Rectal smooth muscle tissue (tissue), 1 donor: ENCODE data around the gene MMP24.

Source experiments
- H3K27ac ChIP-seq: one replicate; pipeline ENCODE4 v1.7.0; 2013; ENCODE audit warnings: low read depth, low read length, inconsistent platforms
- H3K27me3 ChIP-seq: one replicate; pipeline ENCODE4 v1.7.0; 2013; ENCODE audit warnings: low read length; ENCODE audit not compliant: control insufficient read depth, insufficient read depth
- H3K36me3 ChIP-seq: one replicate; pipeline ENCODE4 v1.7.0; 2013; ENCODE audit warnings: low read length; ENCODE audit not compliant: control insufficient read depth, insufficient read depth
- H3K4me1 ChIP-seq: one replicate; pipeline ENCODE4 v1.7.0; 2013; ENCODE audit warnings: low read length; ENCODE audit not compliant: control insufficient read depth, insufficient read depth
- H3K4me3 ChIP-seq: one replicate; pipeline ENCODE4 v1.7.0; 2013; ENCODE audit warnings: low read length
- H3K9ac ChIP-seq: one replicate; pipeline ENCODE4 v1.7.0; 2013; ENCODE audit warnings: low read length

MMP24 gene

DNA sequence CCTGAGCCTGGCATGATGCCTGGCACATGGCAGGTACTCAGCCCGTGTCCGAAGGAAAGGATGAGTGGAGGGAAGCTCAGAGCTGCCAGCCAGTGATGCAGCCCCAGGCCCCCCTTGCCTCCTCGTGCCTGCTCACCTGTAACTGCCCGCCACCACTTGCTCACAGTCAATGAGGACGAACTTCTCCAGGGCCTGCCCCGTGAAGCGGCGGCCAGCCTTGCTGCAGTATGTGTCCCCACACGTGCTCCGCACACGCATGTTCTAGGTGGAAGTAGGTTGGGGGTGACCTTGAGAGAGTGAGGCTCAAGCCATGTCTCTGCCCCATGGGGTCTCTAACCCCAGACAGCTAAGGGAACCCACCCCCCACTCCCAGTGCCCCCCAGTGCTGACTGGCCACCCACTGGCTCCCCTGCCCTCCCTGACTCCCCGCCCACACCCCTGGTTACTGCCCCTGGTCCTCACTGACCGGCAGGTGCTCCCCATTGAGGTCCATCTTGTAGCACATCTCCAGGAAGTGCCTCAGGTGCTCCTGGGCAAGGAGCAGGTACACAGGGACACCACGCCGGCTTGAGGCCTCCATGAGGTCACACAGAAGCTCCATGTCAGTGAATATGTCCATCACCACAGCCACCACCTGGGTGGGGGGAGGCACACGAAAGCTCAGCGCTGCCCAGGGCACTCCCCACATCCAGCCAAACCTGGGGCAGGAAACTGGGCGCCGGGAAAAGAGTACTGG lies 62.0 kb downstream of the MMP24 start:
- H3K27ac ChIP-seq = no peak overlapping the region
- H3K9ac ChIP-seq = no peak overlapping the region
- H3K27me3 ChIP-seq = peaks cover under 1% of the 10 kb centered on the region
- H3K36me3 ChIP-seq = no peaks in the 10 kb centered on the region
- H3K4me1 ChIP-seq = peaks cover 7% of the 10 kb centered on the region
- no peak overlapping the region for H3K4me3 ChIP-seq

DNA sequence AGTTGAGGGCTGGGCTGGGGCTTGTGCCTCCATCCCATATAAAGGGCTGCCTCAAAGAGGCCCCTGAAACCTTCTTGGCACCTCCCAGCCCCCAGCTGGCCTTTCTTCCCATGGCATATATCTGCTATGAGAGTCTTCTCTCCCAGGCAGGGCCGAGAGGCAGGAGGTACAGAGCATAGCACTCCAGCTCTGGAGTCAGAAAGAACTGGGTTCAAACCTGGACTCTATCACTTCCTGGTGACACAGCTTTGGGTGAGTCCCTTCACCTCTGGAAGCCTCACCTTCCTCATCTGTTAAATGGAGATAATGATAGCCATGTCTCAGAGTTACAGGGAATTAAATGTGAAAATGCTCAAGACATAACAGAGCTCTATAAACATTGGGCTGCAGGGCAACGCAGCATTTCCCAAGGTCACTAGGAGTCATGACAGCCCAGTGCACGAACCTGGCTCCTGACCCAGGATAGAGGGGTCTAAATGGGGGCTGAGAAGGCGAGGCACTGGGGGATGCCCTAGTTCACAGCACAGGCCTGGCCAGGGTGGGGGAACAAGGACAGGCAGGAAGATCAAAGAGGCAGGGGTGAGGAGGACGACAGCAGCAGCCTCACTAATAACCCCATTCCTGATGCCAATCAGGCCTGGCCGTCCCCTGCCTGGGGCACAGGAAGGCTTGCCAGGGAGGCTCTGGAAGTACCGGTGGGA lies 63.8 kb downstream of the MMP24 start:
- no peak overlapping the region for H3K27ac ChIP-seq
- no peaks in the 10 kb centered on the region for H3K36me3 ChIP-seq
- H3K27me3 ChIP-seq = peaks cover 2% of the 10 kb centered on the region
- no peak overlapping the region for H3K4me3 ChIP-seq
- no peak overlapping the region for H3K9ac ChIP-seq
- H3K4me1 ChIP-seq = no peaks in the 10 kb centered on the region

DNA sequence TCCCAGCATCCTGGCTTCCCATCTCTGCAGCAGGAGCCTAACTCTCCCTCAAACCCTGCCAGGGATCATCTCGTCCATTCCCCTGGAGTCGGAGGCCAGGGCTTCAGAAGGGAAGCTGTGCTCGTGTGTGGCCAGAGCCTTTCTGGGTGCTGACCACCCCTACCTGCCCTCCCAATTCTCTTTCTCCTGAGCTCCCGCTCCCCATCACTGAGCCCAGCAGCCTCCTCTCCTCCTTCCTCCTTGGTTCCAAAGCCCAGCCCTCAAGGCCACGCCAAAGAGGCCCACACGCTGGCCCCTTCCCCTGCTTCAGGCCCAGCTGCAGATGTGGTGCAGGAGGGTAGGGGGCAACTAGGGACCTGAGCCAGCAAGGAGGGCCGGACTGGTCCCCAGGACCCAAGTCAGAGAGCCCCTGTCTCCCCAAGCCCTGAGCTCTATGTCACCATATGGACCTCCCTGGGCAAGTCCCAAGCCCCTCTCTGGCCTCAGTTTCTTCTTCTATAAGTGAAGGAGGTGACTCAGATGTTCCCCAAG lies 64.5 kb downstream of the MMP24 start:
- Histone ChIP-seq H3K36me3 (no peaks in the 10 kb centered on the region), H3K9ac (no peak overlapping the region), H3K27ac (no peak overlapping the region), H3K27me3 (peaks cover 2% of the 10 kb centered on the region), H3K4me3 (no peak overlapping the region), H3K4me1 (no peaks in the 10 kb centered on the region)

DNA sequence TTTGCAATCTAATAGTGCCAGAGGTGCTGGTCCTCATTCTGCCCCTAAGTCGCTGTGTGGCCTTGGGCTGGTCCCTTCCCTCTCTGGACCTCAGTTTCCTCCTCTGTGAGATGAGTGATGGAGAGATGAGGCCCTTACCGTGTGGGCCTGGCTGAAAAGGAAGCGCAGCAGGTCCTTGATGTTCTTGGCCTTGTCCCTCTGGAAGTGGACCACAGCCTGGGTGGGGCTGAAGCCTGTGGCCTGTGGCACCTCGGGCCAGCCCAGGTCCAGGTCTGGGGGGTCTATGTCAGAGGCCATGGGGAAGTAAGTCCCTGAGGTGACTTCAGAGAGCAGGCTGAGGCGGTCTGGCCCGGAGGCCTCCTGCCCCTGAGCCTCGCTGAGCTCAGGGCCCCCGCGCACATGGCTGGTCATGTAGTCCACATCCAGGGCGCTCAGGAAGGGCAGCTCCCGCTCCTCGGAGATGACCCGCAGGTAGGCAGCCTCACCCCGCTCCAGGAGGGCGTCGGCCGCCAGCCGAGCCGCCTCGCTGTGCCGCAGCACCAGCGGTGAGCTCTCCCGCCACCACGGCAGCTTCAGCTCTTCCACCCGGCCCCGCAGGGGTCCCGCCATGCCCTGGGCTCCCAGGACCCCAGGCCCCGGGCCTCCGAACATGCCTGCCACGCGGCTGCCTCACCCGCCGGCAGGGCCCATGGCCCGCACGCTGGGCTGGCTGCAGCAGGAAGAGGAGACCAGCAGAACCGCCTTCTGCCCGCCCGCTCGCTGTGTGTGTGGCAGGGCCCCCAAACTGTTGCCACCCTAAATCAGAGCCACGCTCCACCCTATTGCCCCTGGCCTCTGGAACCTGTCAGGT lies 65.4 kb downstream of the MMP24 start, which contains the start of gene FAM83C:
Gene FAM83C (minus strand): TSS at position 772 of the 850 bp plus-strand sequence. CDS start 121 bp downstream, at position 651.
- H3K36me3 ChIP-seq = no peaks in the 10 kb centered on the region
- H3K4me3 ChIP-seq = no peak within 1 kb of the TSS
- H3K27ac ChIP-seq = no peak within 1 kb of the TSS
- peaks cover 2% of the 10 kb centered on the region for H3K27me3 ChIP-seq
- no peak within 1 kb of the TSS for H3K9ac ChIP-seq
- H3K4me1 ChIP-seq = no peaks in the 10 kb centered on the region

DNA sequence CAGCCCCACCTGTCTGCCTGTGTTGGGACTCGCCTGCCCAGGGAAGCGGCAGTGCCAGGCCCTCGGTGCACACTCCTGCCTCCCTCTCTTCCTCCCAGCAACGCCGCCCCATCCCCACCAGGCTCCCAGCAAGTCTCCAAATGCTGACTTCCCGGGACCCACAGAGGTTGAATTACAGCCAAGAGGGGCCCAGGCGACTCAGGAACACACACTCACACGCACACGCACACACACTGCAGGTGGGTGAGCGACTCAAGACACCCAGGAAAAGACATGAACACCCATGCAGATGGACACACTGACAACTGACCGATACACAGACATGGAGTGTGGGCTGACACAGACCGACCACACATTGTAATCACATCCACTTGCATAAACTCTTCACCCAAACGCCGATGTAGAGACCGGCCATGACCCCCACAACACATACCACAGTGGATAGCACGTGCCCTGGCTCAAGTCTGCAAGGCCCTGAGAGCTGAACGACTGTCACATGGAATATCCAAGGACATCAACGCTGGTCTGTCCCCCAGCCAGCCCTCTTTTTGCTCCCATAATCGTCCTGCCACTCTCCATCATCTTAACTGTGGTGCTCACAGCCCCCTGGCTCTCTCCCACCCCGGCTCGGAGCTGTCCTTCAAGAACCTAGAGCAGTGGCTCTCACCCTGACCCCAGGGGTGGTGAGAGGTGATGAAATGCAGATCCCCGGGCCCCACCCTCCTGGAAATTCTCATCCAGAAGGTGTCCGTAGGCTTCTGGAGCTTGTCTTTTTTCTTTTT lies 66.2 kb downstream of the MMP24 start:
- Histone ChIP-seq H3K4me1 (no peaks in the 10 kb centered on the region), H3K36me3 (no peaks in the 10 kb centered on the region), H3K27me3 (peaks cover 2% of the 10 kb centered on the region), H3K4me3 (no peak overlapping the region), H3K27ac (no peak overlapping the region), H3K9ac (no peak overlapping the region)

DNA sequence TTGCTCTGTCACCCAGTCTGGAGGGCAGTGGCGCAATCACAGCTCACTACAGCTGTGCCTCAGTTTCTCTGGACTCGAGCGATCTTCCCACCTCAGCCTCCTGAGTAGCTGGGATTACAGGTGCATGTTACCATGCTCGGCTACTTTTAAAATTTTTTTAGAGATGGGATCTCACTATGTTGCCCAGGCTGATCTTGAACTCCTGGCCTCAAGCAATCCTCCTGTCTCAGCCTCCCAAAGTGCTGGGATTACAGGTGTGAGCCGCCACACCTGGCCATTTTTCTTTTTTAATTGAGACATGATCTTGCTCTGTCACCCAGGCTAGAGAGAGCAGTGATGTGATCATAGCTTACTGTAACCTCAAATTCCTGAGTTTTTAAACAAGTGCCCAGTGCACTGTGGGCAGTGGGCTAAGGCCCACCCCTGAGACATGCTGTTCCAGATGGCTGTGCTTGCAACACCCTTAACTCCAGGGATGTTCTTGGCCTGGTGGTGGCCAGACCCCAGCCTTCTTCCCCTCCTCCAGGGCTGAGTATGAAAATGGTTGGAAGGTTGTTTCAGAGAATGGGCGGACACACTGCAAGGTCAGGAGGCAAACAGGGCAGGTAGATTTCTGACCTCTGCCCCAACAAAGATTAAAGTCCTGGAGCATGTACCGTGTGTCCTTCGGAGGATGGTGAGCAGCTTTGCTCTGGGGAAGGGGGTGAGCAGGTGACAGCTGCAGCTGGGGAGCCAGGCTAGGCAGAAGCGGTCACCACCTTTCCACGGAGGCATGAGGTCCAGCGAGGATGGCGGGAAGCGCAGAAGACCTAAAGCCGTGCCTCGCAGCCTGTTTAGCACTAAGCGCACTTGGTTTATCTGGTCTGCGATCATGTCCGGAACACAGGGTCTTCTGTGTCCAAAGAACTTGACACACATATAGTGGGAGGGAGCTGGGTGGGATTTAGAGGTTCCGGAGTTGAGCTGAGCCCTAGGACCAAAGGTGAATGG lies 67.1 kb downstream of the MMP24 start:
- H3K4me3 ChIP-seq = no peak overlapping the region
- no peak overlapping the region for H3K9ac ChIP-seq
- H3K27ac ChIP-seq = no peak overlapping the region
- peaks cover 2% of the 10 kb centered on the region for H3K27me3 ChIP-seq
- no peaks in the 10 kb centered on the region for H3K4me1 ChIP-seq
- H3K36me3 ChIP-seq = no peaks in the 10 kb centered on the region

DNA sequence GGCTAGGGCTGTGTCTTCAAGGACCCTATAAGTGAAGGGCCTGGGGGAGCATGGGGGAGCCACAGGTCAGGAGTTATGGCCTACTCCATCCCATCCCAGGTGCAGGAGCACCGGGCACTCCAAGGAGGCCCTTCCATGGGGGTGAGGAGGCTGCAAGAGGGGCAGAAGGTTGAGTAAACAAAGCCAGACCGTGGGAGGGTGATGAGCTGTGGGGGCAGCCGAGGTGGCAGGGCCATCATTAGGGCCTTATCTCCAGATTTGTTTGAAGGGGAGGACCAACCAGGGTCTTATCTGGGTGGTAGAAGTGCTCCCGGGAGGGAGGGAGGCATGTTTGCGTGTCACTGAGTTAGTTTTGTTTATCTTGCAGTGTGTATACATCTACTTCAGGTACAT lies 67.8 kb downstream of the MMP24 start:
- Histone ChIP-seq H3K4me3 (no peak overlapping the region), H3K27ac (no peak overlapping the region), H3K4me1 (no peaks in the 10 kb centered on the region), H3K9ac (no peak overlapping the region), H3K27me3 (peaks cover 2% of the 10 kb centered on the region), H3K36me3 (no peaks in the 10 kb centered on the region)

DNA sequence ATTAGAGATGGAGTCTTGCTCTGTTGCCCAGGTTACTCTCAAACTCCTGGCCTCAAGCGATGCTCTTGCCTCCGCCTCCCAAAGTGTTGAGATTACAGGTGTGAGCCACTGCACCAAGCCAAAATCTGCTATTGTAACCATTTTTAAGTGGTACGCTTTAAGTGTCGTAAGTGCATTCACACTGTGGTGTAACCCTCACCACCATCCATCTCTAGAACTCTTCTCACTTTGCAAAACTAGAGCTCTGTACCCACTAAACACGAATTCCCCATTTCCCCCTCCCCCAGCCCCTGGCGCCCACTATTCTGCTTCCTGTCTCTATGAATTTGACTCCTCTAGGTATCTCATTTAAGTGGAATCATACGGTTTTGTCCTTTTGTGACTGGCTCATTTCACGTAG lies 68.6 kb downstream of the MMP24 start:
- no peak overlapping the region for H3K9ac ChIP-seq
- no peak overlapping the region for H3K4me3 ChIP-seq
- H3K36me3 ChIP-seq = no peaks in the 10 kb centered on the region
- H3K27ac ChIP-seq = no peak overlapping the region
- H3K4me1 ChIP-seq = no peaks in the 10 kb centered on the region
- H3K27me3 ChIP-seq = peaks cover 2% of the 10 kb centered on the region

DNA sequence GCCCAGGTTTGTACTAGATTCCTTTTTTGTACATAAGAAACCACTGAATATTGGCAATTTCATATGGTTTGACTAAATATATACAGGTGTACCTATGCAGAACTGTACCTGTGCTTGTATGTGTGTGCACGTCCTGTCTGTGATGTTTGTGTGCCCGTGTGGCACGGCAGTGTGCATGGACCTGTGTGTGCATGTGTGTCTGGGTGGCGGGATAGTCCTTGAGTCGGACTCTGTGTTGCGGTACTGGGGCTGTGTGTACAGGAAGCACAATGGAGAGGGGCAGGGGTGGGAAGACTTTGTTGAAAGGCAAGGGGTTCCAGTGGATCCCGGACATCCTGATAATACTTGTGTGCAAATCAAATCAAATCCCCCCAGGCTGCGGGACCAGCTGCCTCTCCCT lies 69.2 kb downstream of the MMP24 start:
- Histone ChIP-seq H3K27ac (no peak overlapping the region), H3K27me3 (peaks cover 2% of the 10 kb centered on the region), H3K36me3 (no peaks in the 10 kb centered on the region), H3K4me3 (no peak overlapping the region), H3K9ac (no peak overlapping the region), H3K4me1 (no peaks in the 10 kb centered on the region)

DNA sequence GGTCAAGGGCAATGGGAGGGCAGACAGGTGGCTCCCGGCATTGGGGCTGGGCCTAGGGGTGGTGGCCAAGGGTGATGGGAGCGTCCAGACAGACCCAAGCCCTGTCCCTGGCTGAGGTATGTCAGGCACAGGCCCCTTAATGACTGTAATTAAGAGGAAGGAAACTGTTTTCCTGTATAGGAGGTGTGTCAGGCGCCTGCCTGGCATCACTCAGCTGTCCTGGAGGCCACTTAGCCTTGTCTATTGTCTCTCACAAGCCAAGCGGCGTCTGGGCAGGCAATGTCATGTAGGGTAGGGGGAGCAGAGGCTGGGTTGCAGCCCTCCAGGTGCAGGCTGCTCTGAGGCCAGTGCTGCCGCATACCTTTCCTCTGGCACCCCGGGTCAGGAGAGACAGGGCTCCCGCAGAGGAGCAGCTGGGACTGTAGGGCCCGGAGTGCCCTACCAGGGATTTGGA lies 69.6 kb downstream of the MMP24 start:
- no peak overlapping the region for H3K4me3 ChIP-seq
- H3K27ac ChIP-seq = no peak overlapping the region
- H3K27me3 ChIP-seq = peaks cover 2% of the 10 kb centered on the region
- no peaks in the 10 kb centered on the region for H3K4me1 ChIP-seq
- no peak overlapping the region for H3K9ac ChIP-seq
- H3K36me3 ChIP-seq = no peaks in the 10 kb centered on the region

DNA sequence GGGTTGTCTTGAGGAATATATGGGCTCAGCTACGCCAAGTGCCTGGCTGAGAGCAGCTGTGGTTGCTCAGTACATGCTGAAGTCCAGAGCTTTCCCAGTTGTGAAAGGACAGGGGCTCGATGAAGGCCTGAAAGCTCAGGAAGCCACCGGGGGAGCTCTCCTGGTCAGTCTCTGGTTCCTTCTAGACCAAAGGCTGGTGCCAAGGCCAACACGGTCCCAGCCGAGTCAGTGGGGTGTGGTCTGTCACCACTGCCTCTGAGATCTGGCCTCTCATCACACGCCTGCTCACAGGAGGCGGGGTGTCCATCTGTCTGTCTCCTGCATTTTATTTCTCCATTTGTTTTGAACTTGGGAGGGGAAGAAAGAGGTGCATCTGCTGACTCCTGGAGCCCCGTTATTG lies 70.7 kb downstream of the MMP24 start:
- no peaks in the 10 kb centered on the region for H3K36me3 ChIP-seq
- H3K27me3 ChIP-seq = peaks cover 2% of the 10 kb centered on the region
- no peak overlapping the region for H3K9ac ChIP-seq
- no peaks in the 10 kb centered on the region for H3K4me1 ChIP-seq
- no peak overlapping the region for H3K27ac ChIP-seq
- no peak overlapping the region for H3K4me3 ChIP-seq
